GM06990 (cell line): ENCODE data around the gene MAD1L1.

ENCODE experiments used
- DNase-seq: peaks from one replicate; pipeline ENCODE4 v3.0.0-alpha.2; 2011; ENCODE audit not compliant: insufficient read length; ENCODE audit errors: extremely low read depth
- H3K27me3 ChIP-seq: replicated peaks from 2 replicates; pipeline ENCODE4 v1.6.0; 2011; ENCODE audit warnings: low read length; ENCODE audit not compliant: control insufficient read depth, insufficient read depth
- H3K36me3 ChIP-seq: 2 replicates; pipeline ENCODE4 v1.5.1; 2011; ENCODE audit warnings: low read length; ENCODE audit not compliant: control insufficient read depth, insufficient read depth
- H3K4me3 ChIP-seq: replicated peaks from 2 replicates; pipeline ENCODE4 v1.5.1; 2011; ENCODE audit warnings: low read depth, mild to moderate bottlenecking, control low read depth, low read length
- TF ChIP-seq, protein P1 (sequence below): IDR thresholded peaks from 2 replicates; pipeline ENCODE4 v1.5.1; 2011; ENCODE audit warnings: low read length, control low read depth, mild to moderate bottlenecking, inconsistent platforms; ENCODE audit not compliant: insufficient read depth, poor library complexity, severe bottlenecking

Gene MAD1L1

DNA sequence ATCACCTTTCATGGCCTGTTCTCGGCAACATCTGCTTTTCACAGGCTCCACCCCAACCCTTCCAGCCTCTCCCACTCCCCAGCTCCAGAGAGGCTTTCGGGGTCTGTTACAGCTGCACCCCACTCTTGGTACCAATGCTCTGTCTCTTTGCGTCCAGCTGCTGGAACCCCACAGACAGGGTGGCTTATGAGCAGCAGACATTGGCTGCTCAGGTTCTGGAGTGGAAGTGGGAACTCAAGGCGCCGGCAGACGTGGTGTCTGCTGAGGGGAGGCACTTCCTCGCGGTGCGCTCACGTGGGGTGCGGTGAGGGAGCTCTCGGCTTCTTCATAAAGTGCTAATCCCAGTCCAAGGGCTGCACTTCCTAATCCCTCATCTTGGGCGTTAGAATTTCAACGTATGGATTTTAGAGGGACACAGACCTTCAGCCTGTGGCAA, 377.0 kb downstream of the MAD1L1 start:
- TF ChIP-seq, protein P1, sequence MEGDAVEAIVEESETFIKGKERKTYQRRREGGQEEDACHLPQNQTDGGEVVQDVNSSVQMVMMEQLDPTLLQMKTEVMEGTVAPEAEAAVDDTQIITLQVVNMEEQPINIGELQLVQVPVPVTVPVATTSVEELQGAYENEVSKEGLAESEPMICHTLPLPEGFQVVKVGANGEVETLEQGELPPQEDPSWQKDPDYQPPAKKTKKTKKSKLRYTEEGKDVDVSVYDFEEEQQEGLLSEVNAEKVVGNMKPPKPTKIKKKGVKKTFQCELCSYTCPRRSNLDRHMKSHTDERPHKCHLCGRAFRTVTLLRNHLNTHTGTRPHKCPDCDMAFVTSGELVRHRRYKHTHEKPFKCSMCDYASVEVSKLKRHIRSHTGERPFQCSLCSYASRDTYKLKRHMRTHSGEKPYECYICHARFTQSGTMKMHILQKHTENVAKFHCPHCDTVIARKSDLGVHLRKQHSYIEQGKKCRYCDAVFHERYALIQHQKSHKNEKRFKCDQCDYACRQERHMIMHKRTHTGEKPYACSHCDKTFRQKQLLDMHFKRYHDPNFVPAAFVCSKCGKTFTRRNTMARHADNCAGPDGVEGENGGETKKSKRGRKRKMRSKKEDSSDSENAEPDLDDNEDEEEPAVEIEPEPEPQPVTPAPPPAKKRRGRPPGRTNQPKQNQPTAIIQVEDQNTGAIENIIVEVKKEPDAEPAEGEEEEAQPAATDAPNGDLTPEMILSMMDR = no peak
- DNase-seq = no peak
- Histone ChIP-seq H3K4me3 (no peak overlapping the region), H3K27me3 (no peaks in the 10 kb centered on the region), H3K36me3 (no peaks in the 10 kb centered on the region; the same call in 1 of the 2 replicates)

DNA sequence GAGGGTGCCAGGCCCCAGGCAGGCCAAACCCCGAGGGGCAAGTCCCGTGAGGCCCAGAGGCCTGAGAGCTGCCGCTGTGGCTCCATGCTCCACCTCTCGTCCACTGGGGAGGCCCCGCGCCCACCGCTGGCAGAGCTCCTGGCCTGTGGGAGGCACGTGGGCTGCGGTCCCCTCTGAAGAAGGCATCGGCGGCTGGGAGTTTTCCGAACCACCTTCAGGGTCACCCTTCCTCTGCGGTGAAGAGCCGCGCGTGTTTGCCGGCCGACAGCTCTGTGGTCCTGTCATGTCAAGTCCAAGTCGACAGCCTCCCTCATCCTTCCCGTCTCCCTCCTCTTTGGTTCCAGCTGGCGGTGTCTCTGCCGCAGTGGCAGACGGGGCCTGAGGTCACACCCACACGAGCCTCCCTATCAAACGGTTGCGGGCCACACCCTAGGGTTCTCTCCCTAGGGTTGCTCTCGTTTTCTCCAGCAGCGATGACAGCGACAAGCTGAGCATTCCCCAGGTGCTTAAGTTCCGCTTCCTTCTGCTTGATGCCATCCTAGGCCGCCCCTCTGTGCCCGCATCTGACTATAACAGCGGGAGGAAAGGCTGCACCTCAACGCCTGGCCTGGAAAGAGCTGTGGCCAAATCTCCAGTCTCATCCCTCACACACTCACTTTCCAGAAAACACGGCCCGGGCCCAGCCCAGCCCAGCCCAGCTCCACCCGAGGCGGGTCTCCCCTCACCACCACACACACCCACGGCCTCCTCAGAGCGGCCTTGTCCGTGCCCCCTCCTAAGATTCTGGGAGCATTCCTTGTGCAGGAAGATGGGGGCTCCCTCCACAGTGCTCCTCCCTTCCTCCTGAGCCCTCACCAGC, 377.6 kb downstream of the MAD1L1 start:
- no peak for DNase-seq
- Histone ChIP-seq H3K4me3 (no peak overlapping the region), H3K36me3 (no peaks in the 10 kb centered on the region; the same call in 1 of the 2 replicates), H3K27me3 (no peaks in the 10 kb centered on the region)
- TF ChIP-seq, protein P1 = no peak

DNA sequence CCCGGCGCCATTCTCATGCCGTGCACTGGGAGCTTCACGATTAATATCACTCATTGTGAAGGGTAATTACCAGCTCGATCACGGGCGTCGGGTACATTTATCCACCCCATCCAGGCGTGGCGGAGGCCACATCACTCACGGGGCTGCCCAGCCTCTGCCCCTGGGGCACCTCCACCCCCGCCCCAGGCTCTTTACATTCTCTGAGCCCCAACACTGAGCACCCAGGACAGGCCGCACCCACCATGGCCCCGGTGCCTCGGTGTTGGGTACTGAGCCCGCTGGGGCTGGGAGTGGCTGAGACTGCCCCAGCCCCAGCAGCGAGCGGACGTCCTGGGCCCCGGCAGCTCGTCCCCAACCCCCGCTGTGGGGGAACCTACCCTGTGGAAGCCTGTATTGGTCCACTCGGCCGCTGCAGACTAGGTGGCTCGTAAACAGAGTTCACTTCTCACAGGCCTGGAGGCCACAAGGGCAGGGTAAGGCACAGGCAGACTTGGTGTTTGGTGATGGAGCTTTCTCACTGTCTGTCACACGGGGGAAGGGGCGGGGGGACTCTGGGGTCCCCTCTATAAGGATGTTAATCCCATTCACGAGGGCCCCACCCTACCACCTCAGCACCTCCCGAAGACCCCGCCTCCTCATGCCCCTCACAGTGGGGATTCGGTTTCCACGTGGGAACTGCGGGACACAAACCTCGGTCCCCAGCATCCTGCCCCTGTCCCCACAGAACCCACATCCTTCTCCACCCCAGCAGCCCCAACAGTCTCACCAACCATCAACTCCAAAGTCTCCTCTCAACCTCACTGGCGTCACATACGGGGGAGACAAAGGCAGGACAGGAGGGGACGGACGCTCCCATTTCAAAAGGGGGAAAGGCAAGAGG, 378.5 kb downstream of the MAD1L1 start:
- Histone ChIP-seq H3K27me3 (no peaks in the 10 kb centered on the region), H3K36me3 (no peaks in the 10 kb centered on the region; the same call in 1 of the 2 replicates), H3K4me3 (no peak overlapping the region)
- TF ChIP-seq, protein P1 = no peak
- DNase-seq = no peak

DNA sequence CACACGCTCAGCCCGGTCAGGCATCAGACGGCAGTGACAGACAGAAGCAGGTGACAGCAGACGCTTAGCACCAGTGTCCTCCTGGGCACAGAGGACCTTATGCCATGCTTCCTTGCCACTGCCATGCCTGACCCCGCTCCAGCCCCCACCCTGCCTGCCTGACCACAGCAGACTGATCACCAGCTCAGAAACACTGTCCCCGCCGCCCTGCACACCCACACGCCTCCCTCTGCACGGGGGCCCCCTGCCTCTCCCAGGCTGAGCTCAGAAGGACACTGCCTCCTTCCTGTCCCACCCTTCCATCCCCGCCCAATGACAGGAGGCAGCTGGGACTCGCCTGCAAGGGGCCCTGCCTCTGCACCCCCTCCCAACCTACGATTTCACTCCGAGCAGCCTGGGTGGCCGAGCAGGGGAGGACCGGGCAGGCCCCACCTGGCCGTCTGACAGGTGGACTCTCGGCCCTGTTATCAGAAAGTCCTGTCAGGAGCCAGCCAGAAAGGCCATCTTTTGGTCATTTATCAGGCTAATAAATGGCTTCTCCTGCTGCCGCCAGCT, 379.2 kb downstream of the MAD1L1 start:
- DNase-seq = no peak
- H3K27me3 ChIP-seq = no peaks in the 10 kb centered on the region
- H3K36me3 ChIP-seq = no peaks in the 10 kb centered on the region; the same call in 1 of the 2 replicates
- H3K4me3 ChIP-seq = no peak overlapping the region
- TF ChIP-seq, protein P1 = no peak

DNA sequence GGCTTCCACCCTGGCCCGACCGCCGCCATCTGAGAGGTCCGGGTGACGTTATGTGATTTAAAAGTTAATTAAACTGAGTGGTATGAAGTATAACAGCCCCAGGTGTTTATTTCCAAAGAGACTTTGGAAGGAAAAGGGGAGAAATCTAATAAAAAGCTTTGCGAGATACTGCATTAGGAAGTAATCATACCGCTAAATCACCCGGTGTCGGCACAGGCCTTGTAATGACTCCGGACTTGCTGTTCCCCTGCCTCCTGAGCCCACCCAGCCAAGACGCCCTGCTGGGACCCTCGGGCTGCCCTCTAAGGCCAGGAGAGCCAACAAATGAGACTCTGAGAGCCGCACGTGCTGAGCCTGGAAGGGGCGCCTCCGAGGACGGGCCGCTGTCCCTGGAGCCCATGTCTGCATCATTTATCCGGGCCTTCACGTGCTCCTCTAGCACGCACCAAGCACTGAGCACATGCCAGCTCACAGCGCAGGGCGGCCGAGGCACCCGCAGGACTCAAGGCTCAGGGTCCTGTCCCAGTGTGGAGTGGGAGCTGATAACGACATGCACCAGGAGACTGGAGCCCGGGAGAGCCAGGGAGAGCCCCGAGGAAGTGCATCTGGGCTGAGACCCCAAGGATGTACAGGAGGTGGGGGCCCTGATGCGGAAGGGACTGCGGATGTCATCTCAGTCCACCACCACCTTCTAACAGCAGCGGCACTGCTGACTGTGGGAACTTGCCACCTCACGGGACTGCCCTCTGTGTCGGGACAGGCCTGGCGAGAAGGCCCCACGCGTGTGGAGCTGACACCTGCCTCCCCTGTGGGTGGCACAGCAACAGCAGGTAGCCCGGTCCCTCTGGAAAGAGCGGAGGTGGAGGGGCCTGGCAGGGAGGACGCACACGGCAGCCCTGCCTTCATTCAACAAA, 380.0 kb downstream of the MAD1L1 start:
- TF ChIP-seq, protein P1 = no peak
- no peaks in the 10 kb centered on the region for H3K36me3 ChIP-seq
- H3K4me3 ChIP-seq = no peak overlapping the region
- no peak for DNase-seq
- no peaks in the 10 kb centered on the region for H3K27me3 ChIP-seq
